GM18499 (cell line): ENCODE results near the gene HDAC5.
"Not testable (repeated sequence)": the region's sequence is repeated elsewhere in the genome, so short reads cannot be mapped to it uniquely, and the experiment has no call there.

Experiments used
- ATAC-seq: cut with Tn5 transposase; IDR thresholded peaks from one replicate; pipeline ENCODE4 v1.9.1; 2021; ENCODE audit warnings: moderate number of reproducible peaks; ENCODE audit not compliant: insufficient read depth, unreplicated experiment

HDAC5 gene

GRCh38 chr17:44039829-44040635 lies 83.4 kb downstream of the HDAC5 start:
- ATAC-seq: no peak

GRCh38 chr17:44038604-44039011 lies 84.8 kb downstream of the HDAC5 start:
- ATAC-seq: no peak

- no peak for ATAC-seq
These were observed 86.0 kb downstream of the HDAC5 start for GRCh38 chr17:44037471-44037870.

- ATAC-seq: not testable (repeated sequence)
These were observed 88.8 kb downstream of the HDAC5 start for GRCh38 chr17:44034688-44035087.

- no peak for ATAC-seq
These were observed 89.5 kb downstream of the HDAC5 start for GRCh38 chr17:44033861-44034408.

GRCh38 chr17:44030482-44030881 lies 93.0 kb downstream of the HDAC5 start:
- no peak for ATAC-seq

- no peak for ATAC-seq
These were observed 93.7 kb downstream of the HDAC5 start for GRCh38 chr17:44029736-44030135.
